HepG2 (cell line): Measurements from ENCODE around the gene ARL3. TPM values are rescaled to one million over a fixed set of nuclear protein-coding genes. Genes with fewer than 3 reads are reported as not detected.

Experiments used
- ADNP ChIP-seq: sonication (generic); formaldehyde crosslinking; IDR thresholded peaks from 2 replicates; pipeline ENCODE4 v1.4.0; 2020; ENCODE audit warnings: missing genetic modification reagents
- CC2D1A ChIP-seq: sonication (generic); formaldehyde crosslinking; IDR thresholded peaks from 2 replicates; pipeline ENCODE4 v1.8.1; 2023; ENCODE audit warnings: mild to moderate bottlenecking, missing genetic modification reagents
- DBP ChIP-seq: sonication (generic); formaldehyde crosslinking; IDR thresholded peaks from 2 replicates; pipeline ENCODE4 v1.4.0; 2020; ENCODE audit warnings: missing genetic modification reagents; ENCODE audit errors: not compliant biosample characterization
- ELF1 ChIP-seq: sonication (generic); formaldehyde crosslinking; IDR thresholded peaks from 2 replicates; pipeline ENCODE4 v1.4.0; 2020; ENCODE audit warnings: missing genetic modification reagents
- NR2F2 ChIP-seq: IDR thresholded peaks from 2 replicates; pipeline ENCODE4 v1.6.1; 2012; ENCODE audit warnings: low read depth, inconsistent platforms, borderline replicate concordance
- RNF2 ChIP-seq: fragments of 450-650 bp; conservative IDR thresholded peaks from 2 replicates; pipeline ENCODE4 v1.6.1; 2016; ENCODE audit warnings: low read depth
- ZNF121 ChIP-seq: sonication (generic); formaldehyde crosslinking; IDR thresholded peaks from 2 replicates; pipeline ENCODE4 v1.5.0; 2020; ENCODE audit warnings: mild to moderate bottlenecking, missing genetic modification reagents
- ZNF260 ChIP-seq: sonication (generic); formaldehyde crosslinking; IDR thresholded peaks from 2 replicates; pipeline ENCODE4 v1.4.0; 2020; ENCODE audit warnings: missing genetic modification reagents, low read depth, mild to moderate bottlenecking, borderline replicate concordance
- ZNF318 ChIP-seq: sonication (generic); formaldehyde crosslinking; IDR thresholded peaks from 2 replicates; pipeline ENCODE4 v1.4.0; 2020; ENCODE audit warnings: mild to moderate bottlenecking, missing genetic modification reagents
- ZNF33A ChIP-seq: sonication (generic); formaldehyde crosslinking; IDR thresholded peaks from 2 replicates; pipeline ENCODE4 v1.5.1; 2020; ENCODE audit warnings: missing genetic modification reagents, mild to moderate bottlenecking, moderate library complexity, borderline replicate concordance
- ZNF33B ChIP-seq: sonication (generic); formaldehyde crosslinking; IDR thresholded peaks from 2 replicates; pipeline ENCODE4 v1.5.1; 2020; ENCODE audit warnings: mild to moderate bottlenecking, missing genetic modification reagents
- ZNF564 ChIP-seq: sonication (generic); formaldehyde crosslinking; IDR thresholded peaks from 2 replicates; pipeline ENCODE4 v1.8.1; 2023; ENCODE audit warnings: mild to moderate bottlenecking, missing genetic modification reagents
- ZNF644 ChIP-seq: IDR thresholded peaks from 2 replicates; pipeline ENCODE4 v1.6.1; 2016; ENCODE audit warnings: low read depth
- polyA plus RNA-seq, 8 experiments: library from polyadenylated mRNA; depleted of rRNA in 3 of 8; stranded (reverse) in 7 of 8; unstranded in 1 of 8; fragments of >200 nt; fragmentation: Illumina TruSeq in 4 of 8; extraction: Trizol in 4 of 8; gene quantifications; 2 replicates each; pipeline versions ENCODE4 v1.2.1 to v1.2.3, GENCODE V29; 2011 to 2016; ENCODE audit warnings: low read depth in 4 of 8, missing spikeins in 1 of 8, mixed read lengths in 1 of 8; ENCODE audit not compliant: insufficient read depth in 1 of 8
- total RNA-seq, 5 experiments: library from RNA; depleted of rRNA; stranded (reverse); fragments of >200 nt; fragmentation: Illumina TruSeq; extraction: Trizol; gene quantifications; 2 replicates each; pipeline ENCODE4 v1.2.3, GENCODE V29; 2016; ENCODE audit warnings: low read depth in 1 of 5

ARL3 gene
- total and polyA plus RNA-seq, 2 of the 13 experiments (the other 11 are each of a cell fraction or from before 2014, with no cell fraction given) = 5.2 to 6.6 TPM

- no peak for TF ChIP-seq ZNF260 (CRISPR knock-in tag)
- no peak for TF ChIP-seq ZNF564 (CRISPR knock-in tag)
- TF ChIP-seq RNF2 = no peak
- TF ChIP-seq ZNF318 = no peak
- no peak for TF ChIP-seq ZNF644 (CRISPR knock-in tag)
- no peak for TF ChIP-seq NR2F2
- TF ChIP-seq ELF1 = peak; percentile 72; the same call in 1 of the 2 replicates
- no peak for TF ChIP-seq ZNF33B (CRISPR knock-in tag)
- no peak for TF ChIP-seq ADNP (CRISPR knock-in tag)
- no peak for TF ChIP-seq CC2D1A
- no peak for TF ChIP-seq ZNF121 (CRISPR knock-in tag)
- TF ChIP-seq ZNF33A = no peak
- no peak for TF ChIP-seq DBP (CRISPR knock-in tag)
These were observed 68.8 kb downstream of the ARL3 start (continued) for GRCh38 chr10:102645388-102645740.
